Smooth muscle cell of the brain vasculature (primary cell): Measurements from ENCODE around the gene LYSET.
A peak's percentile ranks its signal among the peaks of the same experiment; 100 is the strongest.
"Not testable (repeated sequence)": the region's sequence is repeated elsewhere in the genome, so short reads cannot be mapped to it uniquely, and the experiment has no call there.

Source experiments
- DNase-seq: peaks from one replicate; pipeline ENCODE4 v3.0.0-alpha.2; 2012; ENCODE audit warnings: low read depth, low spot score

The LYSET gene

GRCh38 chr14:93223565-93223964, 38.4 kb downstream of the LYSET start:
- no peak for DNase-seq

- no peak for DNase-seq
These were observed 43.4 kb downstream of the LYSET start for GRCh38 chr14:93228550-93228949.

- no peak for DNase-seq
These were observed 45.4 kb downstream of the LYSET start for GRCh38 chr14:93230539-93230938.

GRCh38 chr14:93231129-93231979, 46.2 kb downstream of the LYSET start:
- peak; percentile 12 for DNase-seq

- no peak for DNase-seq
These were observed 47.0 kb downstream of the LYSET start for GRCh38 chr14:93232159-93232558.

- DNase-seq, result not testable (repeated sequence)
These were observed 48.0 kb downstream of the LYSET start for GRCh38 chr14:93233078-93233477.

GRCh38 chr14:93234798-93235197, 49.7 kb downstream of the LYSET start:
- DNase-seq, result no peak
